GM23338 (cell line): ENCODE results near the gene SRD5A2. TPM values are rescaled to one million over a fixed set of nuclear protein-coding genes. Genes with fewer than 3 reads are reported as not detected.

Experiments used
- ATAC-seq: fragments of 200-7000 bp; cut with Tn5 transposase; 3 replicates; pipeline ENCODE4 v1.9.1; 2020
- DNase-seq: peaks from one replicate; pipeline ENCODE4 v3.0.0-alpha.2; 2015; ENCODE audit warnings: low spot score
- H2AFZ ChIP-seq: fragments of 200-600 bp; sonication (generic); 2 replicates; pipeline ENCODE4 v1.8.0; 2016; ENCODE audit warnings: antibody characterized with exemption, mild to moderate bottlenecking, moderate library complexity
- H3F3A ChIP-seq: fragments of 200-600 bp; sonication (generic); replicated peaks from 2 replicates; pipeline ENCODE4 v1.8.0; 2017; ENCODE audit warnings: antibody characterized with exemption, mixed run types, low read depth
- H3K27ac ChIP-seq: fragments of 200-600 bp; sonication (generic); 2 replicates; pipeline ENCODE4 v1.6.1; 2016; ENCODE audit warnings: low read depth
- H3K27me3 ChIP-seq: fragments of 200-600 bp; sonication (generic); 2 replicates; pipeline ENCODE4 v1.8.0; 2016; ENCODE audit warnings: mild to moderate bottlenecking, mixed run types, moderate library complexity; ENCODE audit not compliant: insufficient read depth
- H3K36me3 ChIP-seq: fragments of 200-600 bp; sonication (generic); 2 replicates; pipeline ENCODE4 v1.8.0; 2016; ENCODE audit warnings: mild to moderate bottlenecking; ENCODE audit not compliant: insufficient read depth
- H3K4me1 ChIP-seq: fragments of 200-600 bp; sonication (generic); 2 replicates; pipeline ENCODE4 v1.8.0; 2016; ENCODE audit warnings: mild to moderate bottlenecking, moderate library complexity; ENCODE audit not compliant: insufficient read depth
- H3K4me2 ChIP-seq: fragments of 200-600 bp; sonication (generic); 2 replicates; pipeline ENCODE4 v1.7.1; 2017; ENCODE audit warnings: mixed run types
- H3K4me3 ChIP-seq: fragments of 200-600 bp; sonication (generic); 2 replicates; pipeline ENCODE4 v1.6.1; 2016; ENCODE audit warnings: mixed run types
- H3K79me2 ChIP-seq: fragments of 200-600 bp; sonication (generic); replicated peaks from 2 replicates; pipeline ENCODE4 v1.8.0; 2017; ENCODE audit warnings: mild to moderate bottlenecking; ENCODE audit not compliant: insufficient read depth
- H3K9me2 ChIP-seq: fragments of 200-600 bp; sonication (generic); 2 replicates; pipeline ENCODE4 v1.8.0; 2017; ENCODE audit not compliant: insufficient read depth
- H4K20me1 ChIP-seq: fragments of 200-600 bp; sonication (generic); replicated peaks from 2 replicates; pipeline ENCODE4 v1.8.0; 2017; ENCODE audit warnings: mild to moderate bottlenecking; ENCODE audit not compliant: insufficient read depth
- H3K27ac Mint-ChIP-seq: 2 replicates; pipeline ENCODE4 v1.8.0; 2020; ENCODE audit warnings: inconsistent platforms, mild to moderate bottlenecking, moderate library complexity, mixed read lengths
- H3K27me3 Mint-ChIP-seq: 3 replicates; pipeline ENCODE4 v1.8.0; 2022; ENCODE audit warnings: low read depth, mild to moderate bottlenecking, moderate library complexity, mixed read lengths, inconsistent platforms; ENCODE audit not compliant: insufficient read depth, poor library complexity
- H3K36me3 Mint-ChIP-seq: 3 replicates; pipeline ENCODE4 v1.8.0; 2021; ENCODE audit warnings: low read depth, mild to moderate bottlenecking, inconsistent platforms, moderate library complexity, mixed read lengths
- H3K4me1 Mint-ChIP-seq: 3 replicates; pipeline ENCODE4 v1.8.0; 2020; ENCODE audit warnings: mild to moderate bottlenecking, inconsistent platforms, mixed read lengths
- H3K4me3 Mint-ChIP-seq: 3 replicates; pipeline ENCODE4 v1.8.0; 2021; ENCODE audit warnings: moderate library complexity, mild to moderate bottlenecking, inconsistent platforms, mixed read lengths
- H3K9me3 Mint-ChIP-seq: 3 replicates; pipeline ENCODE4 v1.8.0; 2020; ENCODE audit warnings: moderate library complexity, mild to moderate bottlenecking, inconsistent platforms, mixed read lengths
- CTCF ChIP-seq, 2 experiments: fragments of 200-600 bp in 1 of 2; sonication (generic) in 1 of 2; conservative IDR thresholded peaks; 2 replicates each; pipeline versions ENCODE4 v1.5.1 to v1.6.1; 2016 to 2017; ENCODE audit warnings: antibody characterized with exemption in 2 of 2, low read depth in 2 of 2, mild to moderate bottlenecking in 2 of 2, moderate library complexity in 1 of 2
- EZH2phosphoT487 ChIP-seq: fragments of 200-600 bp; sonication (generic); IDR thresholded peaks from one replicate; pipeline ENCODE4 v1.8.1; 2018; ENCODE audit warnings: antibody characterized with exemption; ENCODE audit not compliant: unreplicated experiment
- JUNB ChIP-seq: IDR thresholded peaks from one replicate; pipeline ENCODE4 v1.6.1; 2016; ENCODE audit warnings: antibody characterized with exemption; ENCODE audit not compliant: unreplicated experiment
- POLR2AphosphoS5 ChIP-seq: IDR thresholded peaks from 2 replicates; pipeline ENCODE4 v1.6.1; 2016; ENCODE audit warnings: antibody characterized with exemption, low read depth
- REST ChIP-seq: IDR thresholded peaks from one replicate; pipeline ENCODE4 v1.6.1; 2018; ENCODE audit warnings: antibody characterized with exemption; ENCODE audit not compliant: unreplicated experiment
- STAT1 ChIP-seq: IDR thresholded peaks from one replicate; pipeline ENCODE4 v1.6.1; 2016; ENCODE audit warnings: antibody characterized with exemption; ENCODE audit not compliant: unreplicated experiment
- ZNF462 ChIP-seq: fragments of 250-450 bp; sonication (Bioruptor Pico); IDR thresholded peaks from 2 replicates; pipeline ENCODE4 v1.5.0; 2020; ENCODE audit warnings: mild to moderate bottlenecking, moderate library complexity
- polyA plus RNA-seq: library from polyadenylated mRNA; unstranded; fragments of >200 nt; fragmentation: Nextera tagmentation; extraction: Ambion mirVana; gene quantifications from 2 replicates; pipeline ENCODE4 v1.2.1, GENCODE V29; 2016
- total RNA-seq: library from RNA; depleted of rRNA; stranded (reverse); fragments of >200 nt; shearing (Covaris generic); gene quantifications from 2 replicates; pipeline ENCODE4 v1.2.3, GENCODE V29; 2014

The SRD5A2 gene
- total and polyA plus RNA-seq, 2 experiments from 2014 or later = 0.03 to 0.05 TPM

- no peak overlapping the region for H3K27ac ChIP-seq
- no peaks in the 10 kb centered on the region for H3K79me2 ChIP-seq
- no peaks in the 10 kb centered on the region for H3K9me2 ChIP-seq
- H2AFZ ChIP-seq = no peak overlapping the region
- no peaks in the 10 kb centered on the region for H3F3A ChIP-seq
- Mint-ChIP-seq H3K4me3 (no peak overlapping the region), H3K4me1 (peaks cover 4% of the 10 kb centered on the region), H3K27me3 (peaks cover 4% of the 10 kb centered on the region), H3K9me3 (no peaks in the 10 kb centered on the region; the same call in 2 of the 3 replicates), H3K27ac (no peak overlapping the region), H3K36me3 (no peaks in the 10 kb centered on the region)
- no peak overlapping the region for H3K4me2 ChIP-seq
- H3K36me3 ChIP-seq = no peaks in the 10 kb centered on the region
- no peaks in the 10 kb centered on the region for H3K4me1 ChIP-seq
- no peak overlapping the region for H3K4me3 ChIP-seq
- DNase-seq (no peak), ATAC-seq (no peak)
- TF ChIP-seq ZNF462 (CRISPR knock-in tag) = no peak
- no peak for TF ChIP-seq STAT1
- TF ChIP-seq REST = no peak
- TF ChIP-seq POLR2AphosphoS5 = no peak
- TF ChIP-seq JUNB = no peak
- TF ChIP-seq EZH2phosphoT487 = no peak
- TF ChIP-seq CTCF (conservative IDR thresholded peaks at IDR 0.05; ENCODE audit: low read depth in 2 of 2) = no peak
- no peaks in the 10 kb centered on the region for H3K27me3 ChIP-seq
- no peaks in the 10 kb centered on the region for H4K20me1 ChIP-seq
These were observed 46.1 kb downstream of the SRD5A2 start for GRCh38 chr2:31534636-31535035.
